HS-5 (cell line): ENCODE data around the gene CHP1.
"Not testable (repeated sequence)": the region's sequence is repeated elsewhere in the genome, so short reads cannot be mapped to it uniquely, and the experiment has no call there.

Experiments used
- DNase-seq: peaks from one replicate; pipeline ENCODE4 v3.0.0-alpha.2; 2012; ENCODE audit warnings: low read depth

Gene CHP1

GRCh38 chr15:41256577-41257038, 25.5 kb downstream of the CHP1 start:
- DNase-seq, result no peak

- no peak for DNase-seq
Measured at GRCh38 chr15:41258750-41259471, 27.8 kb downstream of the CHP1 start.

- no peak for DNase-seq
Measured at GRCh38 chr15:41259546-41260189, 28.6 kb downstream of the CHP1 start.

- DNase-seq, result not testable (repeated sequence)
Measured at GRCh38 chr15:41260924-41261323, 29.9 kb downstream of the CHP1 start.

- DNase-seq, result no peak
Measured at GRCh38 chr15:41262571-41262970, 31.5 kb downstream of the CHP1 start.

- no peak for DNase-seq
Measured at GRCh38 chr15:41263891-41264351, 32.9 kb downstream of the CHP1 start.

- no peak for DNase-seq
Measured at GRCh38 chr15:41269887-41270286, 38.8 kb downstream of the CHP1 start.

GRCh38 chr15:41276831-41277230, 45.8 kb downstream of the CHP1 start:
- DNase-seq, result no peak

GRCh38 chr15:41278319-41278718, 47.3 kb downstream of the CHP1 start:
- no peak for DNase-seq

GRCh38 chr15:41279535-41280283, 48.6 kb downstream of the CHP1 start:
- DNase-seq, result no peak

- peak; percentile 80 for DNase-seq
Measured at GRCh38 chr15:41281236-41281635, 50.2 kb downstream of the CHP1 start.

GRCh38 chr15:41282436-41282835, 51.4 kb downstream of the CHP1 start:
- not testable (repeated sequence) for DNase-seq

- not testable (repeated sequence) for DNase-seq
Measured at GRCh38 chr15:41282980-41283652, 52.0 kb downstream of the CHP1 start.

GRCh38 chr15:41283653-41284426, 52.8 kb downstream of the CHP1 start:
- DNase-seq, result peak; percentile 98

GRCh38 chr15:41284427-41285177, 53.5 kb downstream of the CHP1 start:
- DNase-seq, result no peak

- no peak for DNase-seq
Measured at GRCh38 chr15:41285285-41285684, 54.2 kb downstream of the CHP1 start.

- DNase-seq, result no peak
Measured at GRCh38 chr15:41286665-41287333, 55.7 kb downstream of the CHP1 start.

- no peak for DNase-seq
Measured at GRCh38 chr15:41288464-41288863, 57.4 kb downstream of the CHP1 start.

- DNase-seq, result no peak
Measured at GRCh38 chr15:41289953-41290352, 58.9 kb downstream of the CHP1 start.

- no peak for DNase-seq
Measured at GRCh38 chr15:41291065-41291631, 60.1 kb downstream of the CHP1 start.
